Activated naive CD4-positive, alpha-beta T cell treated with Interleukin-2 at 50 U/mL for 16 hours (primary cell): ENCODE measurements around the gene ARAP1.

Source experiments
- DNase-seq: peaks from one replicate; pipeline ENCODE4 v3.0.0-alpha.2; 2020

Gene ARAP1

GRCh38 chr11:72652873-72653630, 99.2 kb downstream of the ARAP1 start:
- DNase-seq = no peak

DNA sequence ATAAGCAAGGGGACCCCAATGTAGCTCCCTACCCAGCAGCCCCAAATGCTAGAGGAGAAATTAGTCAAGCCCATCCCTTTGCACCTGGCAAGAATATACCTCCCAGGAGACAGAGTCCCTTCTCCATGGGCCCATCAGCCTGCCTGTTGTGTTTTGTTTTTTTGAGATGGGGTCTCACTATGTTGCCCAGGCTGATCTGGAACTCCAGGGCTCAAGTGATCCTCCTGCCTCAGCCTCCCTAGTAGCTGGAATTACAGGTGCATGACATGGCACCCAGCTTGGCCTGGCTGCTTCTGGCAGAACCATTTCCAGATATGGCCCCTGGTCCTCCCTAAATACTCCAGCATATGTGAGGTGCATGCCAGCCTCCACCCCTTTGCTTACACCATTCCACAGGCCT, 100.1 kb downstream of the ARAP1 start:
- DNase-seq = no peak

DNA sequence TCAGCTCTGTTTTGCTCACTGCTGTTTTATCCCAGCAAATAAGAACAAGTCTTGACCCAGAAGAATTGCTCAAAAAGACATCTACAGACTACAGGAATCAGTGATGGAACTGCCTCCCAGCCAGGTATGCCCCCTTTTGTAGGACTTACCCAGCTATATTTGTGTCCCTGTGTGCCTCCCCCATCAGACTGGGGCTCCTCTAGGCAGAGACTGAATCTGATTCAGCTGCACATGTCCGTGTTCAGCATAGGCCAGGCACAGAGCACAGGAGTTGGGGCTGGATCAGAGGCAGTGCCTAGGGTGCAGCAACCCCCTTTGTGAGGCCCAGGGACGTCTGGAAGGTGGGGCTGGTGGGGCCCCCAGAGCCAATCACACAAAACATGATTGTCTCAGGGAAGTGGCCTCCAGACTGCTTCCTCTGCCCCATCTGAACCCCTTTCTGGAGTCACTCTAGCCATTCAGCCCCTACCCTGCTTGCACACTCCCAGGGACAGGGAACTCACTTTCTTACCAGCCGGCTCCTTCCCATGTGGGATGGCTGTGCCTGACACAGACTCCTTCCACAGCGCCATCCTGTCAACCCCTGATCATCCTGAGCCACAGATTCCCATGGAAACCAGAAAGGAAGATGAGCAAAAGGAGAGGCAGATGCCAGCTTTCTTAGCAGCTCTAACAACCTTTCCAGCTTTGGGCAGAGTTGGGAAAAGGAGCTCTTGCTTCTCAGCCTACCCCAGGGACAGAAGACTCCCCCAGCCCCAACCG, 102.8 kb downstream of the ARAP1 start:
- no peak for DNase-seq

DNA sequence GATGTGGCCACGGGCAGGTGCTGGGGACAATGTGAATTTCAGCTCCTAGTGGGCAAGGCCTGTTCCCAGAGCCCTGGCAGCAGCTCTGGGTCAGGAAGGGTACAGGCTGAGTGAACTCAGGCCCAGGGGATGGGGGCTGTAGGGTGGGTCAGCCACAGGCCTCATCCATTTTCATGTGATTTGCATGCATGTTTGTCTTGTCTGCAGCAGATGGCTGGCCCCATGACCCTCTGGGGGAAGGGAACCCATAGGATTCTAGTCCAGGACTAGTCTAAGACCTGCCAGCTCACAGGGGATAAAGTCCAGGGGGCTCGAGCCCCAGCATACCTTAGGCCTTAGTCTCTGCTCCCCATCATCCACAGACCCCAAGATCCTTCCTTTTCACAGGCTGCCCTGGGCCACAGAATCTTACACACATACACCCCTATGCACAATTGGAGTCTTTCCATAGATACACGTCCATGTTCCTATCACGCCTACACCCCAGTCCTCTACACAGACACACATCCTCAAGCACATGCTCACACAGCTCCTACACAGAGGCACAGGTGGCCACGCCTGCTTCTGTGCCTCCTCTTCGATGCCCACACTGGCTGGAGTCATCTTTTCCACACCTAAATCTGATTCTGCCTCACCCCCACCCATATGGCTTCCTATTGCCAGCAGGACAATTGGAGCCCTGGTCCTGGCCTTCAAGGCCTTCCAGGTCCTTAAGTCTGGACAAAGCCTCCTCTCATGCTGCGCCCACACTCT, 103.6 kb downstream of the ARAP1 start:
- no peak for DNase-seq

DNA sequence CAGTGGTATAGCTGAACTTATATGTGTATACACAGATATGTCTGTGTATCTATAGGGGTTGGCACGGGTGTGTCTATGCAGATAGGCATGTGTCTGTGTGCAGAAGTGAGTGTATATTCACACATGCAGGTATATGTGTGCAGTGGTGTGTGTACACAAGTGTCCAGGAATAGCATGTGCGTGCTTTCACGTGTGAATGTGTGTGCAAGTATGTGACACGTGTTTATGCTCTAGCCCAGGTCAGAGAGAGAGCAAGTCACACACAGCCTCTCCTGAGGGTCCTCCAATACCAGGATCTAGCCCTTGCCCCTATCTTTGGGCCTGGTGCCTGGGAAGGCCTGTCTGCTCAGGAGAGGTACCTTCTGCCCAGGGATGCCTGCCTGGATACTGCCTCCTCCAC, 104.3 kb downstream of the ARAP1 start:
- no peak for DNase-seq

DNA sequence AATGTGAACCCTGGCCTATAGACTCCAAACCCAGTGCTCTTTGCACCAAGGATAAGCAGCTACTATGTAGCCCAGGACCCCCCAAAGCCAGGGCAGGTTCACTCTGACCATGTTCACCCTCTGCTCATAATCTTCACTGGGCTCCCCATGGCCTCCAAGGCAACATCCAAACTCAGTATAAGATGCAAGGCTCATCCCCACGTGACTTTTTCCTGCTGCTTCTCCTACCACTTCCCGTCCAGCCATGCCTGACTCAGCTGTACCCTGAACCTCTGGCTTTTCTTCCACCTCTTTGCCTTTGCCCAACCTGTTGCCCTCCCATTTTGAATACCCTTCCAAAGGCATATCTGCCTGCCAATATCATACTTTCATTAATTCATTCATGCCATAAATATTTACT, 105.7 kb downstream of the ARAP1 start:
- DNase-seq = no peak

DNA sequence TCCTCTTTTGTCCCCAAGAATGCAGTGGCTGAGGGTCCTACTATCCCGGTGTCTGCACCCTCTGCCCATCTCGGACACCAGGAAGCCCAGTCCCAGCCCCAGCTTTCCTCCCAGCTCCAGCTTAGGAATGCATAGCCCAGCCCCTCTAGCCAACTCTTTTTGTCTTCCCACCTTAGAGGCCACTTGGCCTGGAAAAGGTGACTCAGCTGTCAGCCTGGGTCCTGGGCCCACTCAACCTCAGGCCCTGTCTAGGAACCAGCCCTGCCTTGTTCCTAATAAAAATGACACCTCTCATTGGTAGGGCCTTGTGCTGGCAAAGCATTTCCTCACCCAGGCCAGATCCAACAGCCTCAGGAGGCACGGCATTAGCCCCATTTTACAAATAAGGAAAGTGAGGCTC, 106.2 kb downstream of the ARAP1 start:
- no peak for DNase-seq

DNA sequence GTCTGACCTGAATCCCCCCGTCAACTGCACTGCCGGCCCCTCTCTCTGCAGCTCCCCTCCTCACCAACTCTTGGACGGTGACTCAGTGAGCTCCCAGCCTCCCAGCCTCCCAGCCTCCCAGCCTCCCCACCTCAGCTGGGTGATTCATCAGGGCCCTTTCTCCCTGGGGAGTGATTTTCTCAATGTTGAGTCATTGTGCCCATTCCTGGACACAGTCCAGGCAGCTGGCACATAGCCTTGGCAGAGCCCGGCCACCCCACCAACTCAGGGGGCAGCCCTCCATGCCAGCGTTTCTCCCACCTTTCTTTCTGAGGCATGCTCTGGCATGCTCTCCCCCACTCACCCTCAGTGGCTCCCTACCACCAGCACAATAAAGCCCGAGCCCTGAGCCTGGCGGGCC, 108.7 kb downstream of the ARAP1 start:
- no peak for DNase-seq

GRCh38 chr11:72642884-72643522, 109.2 kb downstream of the ARAP1 start:
- DNase-seq = peak; percentile 68

- DNase-seq = peak; percentile 25
These were observed 109.9 kb downstream of the ARAP1 start for GRCh38 chr11:72642043-72642883.

DNA sequence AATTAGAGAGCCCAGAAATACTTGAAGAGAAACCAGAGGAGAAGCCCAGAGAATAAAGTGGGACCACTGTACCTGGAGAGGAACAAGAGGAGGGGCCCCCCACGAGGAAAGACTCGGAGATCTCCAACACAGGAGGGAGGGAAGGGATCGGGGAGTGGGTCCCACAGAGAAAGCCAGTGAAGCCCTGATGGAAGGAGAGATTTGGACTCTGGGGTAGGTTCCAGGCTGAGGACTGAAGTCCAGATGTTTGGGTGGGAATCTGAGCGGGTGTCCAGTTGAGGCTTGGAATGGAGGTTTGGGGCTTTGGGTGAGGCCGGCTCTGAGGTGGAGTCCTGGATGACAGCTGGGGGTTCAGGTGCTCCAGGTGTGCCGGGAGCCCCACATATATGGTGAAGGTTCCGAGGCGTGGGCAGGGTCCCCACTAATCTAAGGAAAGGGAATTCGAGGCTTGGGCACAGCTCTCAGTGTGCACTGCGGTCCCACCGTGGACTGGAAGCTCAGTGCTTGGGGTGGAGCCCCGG, 110.6 kb downstream of the ARAP1 start:
- no peak for DNase-seq

DNA sequence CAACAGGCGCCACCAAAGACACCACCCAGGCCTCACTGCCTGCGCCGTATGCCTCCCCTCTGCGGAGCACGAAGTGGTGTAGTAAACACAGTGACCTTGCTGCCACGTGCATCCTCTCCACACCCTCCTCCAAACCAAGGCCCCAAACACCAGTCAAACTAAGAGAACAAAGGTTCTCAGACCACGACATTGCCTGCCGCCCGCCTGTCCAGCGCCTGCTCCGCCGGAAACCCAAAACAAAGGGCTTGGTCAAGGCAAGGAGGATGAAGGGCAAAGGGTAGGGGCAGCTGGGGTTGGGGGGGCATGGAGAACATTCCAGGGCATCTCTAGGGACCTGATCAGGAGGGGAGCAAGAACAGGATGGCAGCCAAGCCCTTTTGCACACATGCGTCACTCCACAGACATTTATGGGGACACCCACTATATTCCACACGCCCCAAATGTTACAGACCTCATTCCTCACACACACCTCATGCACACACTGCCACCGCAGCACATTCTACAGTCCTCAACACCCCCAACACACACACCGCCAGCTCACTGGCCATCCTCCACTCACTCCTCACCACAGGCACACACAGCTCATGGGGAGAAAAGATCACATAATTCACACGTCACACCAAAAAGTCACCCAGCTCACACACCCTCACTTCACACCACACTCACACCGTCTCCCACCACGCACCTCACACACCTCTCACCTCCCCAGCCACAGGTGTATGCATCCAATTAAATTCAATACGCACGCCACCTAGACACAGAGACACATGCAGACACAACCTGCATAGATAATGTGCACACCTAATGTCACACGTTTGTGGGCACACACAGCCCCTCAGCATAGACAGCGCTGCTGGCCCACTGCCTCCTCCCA, 112.5 kb downstream of the ARAP1 start:
- DNase-seq = no peak

DNA sequence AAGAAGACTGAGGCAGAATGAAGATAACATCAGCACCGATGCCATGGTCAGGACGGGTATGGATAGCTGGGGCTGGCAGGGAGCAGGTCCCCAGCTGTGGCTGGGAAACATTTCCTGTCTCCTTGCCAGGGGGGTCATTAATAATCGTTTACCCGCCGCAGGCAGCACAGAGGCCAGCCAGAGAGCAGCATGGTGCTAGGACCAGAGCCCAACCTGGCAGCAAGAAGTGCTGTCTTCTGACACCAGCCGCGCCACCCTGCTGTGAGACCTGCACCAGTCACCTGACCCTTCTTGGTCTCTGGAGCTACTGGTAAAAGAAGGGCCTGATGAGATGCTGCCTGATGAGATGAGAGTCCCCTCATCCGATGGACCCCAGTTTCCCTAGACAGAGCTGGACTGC, 114.3 kb downstream of the ARAP1 start:
- DNase-seq = no peak

DNA sequence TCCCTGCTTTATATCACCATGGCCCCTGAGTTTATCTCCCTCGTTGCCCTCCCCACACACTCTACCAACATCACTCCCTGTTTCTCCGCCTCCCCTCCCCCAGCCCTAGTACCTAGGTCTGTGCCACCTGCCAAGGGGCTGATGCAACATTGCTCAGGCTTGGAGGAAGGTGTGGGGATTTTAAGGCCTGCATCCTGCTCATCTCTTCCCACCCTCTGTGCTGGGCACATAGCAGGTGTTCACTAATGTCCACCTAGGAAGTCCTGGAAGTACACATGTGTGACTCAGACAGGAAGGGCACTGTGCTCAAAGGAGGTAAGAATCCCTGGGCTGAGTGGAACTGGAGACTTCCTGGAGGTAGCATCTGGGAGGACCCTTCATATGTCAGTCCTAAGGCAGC, 115.0 kb downstream of the ARAP1 start:
- no peak for DNase-seq

GRCh38 chr11:72636376-72636775, 115.8 kb downstream of the ARAP1 start:
- DNase-seq = no peak

- no peak for DNase-seq
These were observed 116.3 kb downstream of the ARAP1 start for GRCh38 chr11:72635933-72636332.

GRCh38 chr11:72635309-72635915, 116.8 kb downstream of the ARAP1 start:
- DNase-seq = no peak
